GM19438 (cell line): ENCODE data around the gene IQCH.

Experiments used
- ATAC-seq: cut with Tn5 transposase; IDR thresholded peaks from one replicate; pipeline ENCODE4 v1.9.1; 2021; ENCODE audit warnings: low read depth; ENCODE audit not compliant: unreplicated experiment

IQCH gene

DNA sequence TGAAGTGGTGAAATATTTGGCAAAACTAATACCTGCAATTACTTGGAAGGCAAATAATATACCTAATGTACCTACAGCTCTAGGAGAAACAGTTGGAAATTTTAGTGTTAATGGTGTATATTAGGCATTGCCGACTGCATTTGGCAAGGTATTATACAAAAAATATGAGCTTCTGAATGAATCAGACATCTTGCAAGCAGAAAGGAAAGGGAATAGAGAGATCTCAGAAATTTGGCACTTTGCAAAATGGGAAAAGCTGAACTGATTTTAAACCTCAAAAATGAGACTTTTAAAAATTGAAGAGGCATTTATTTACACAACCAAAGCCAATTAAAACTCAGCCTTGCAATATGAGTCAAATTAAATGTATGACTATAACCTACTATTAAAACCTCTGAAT is 226.2 kb downstream of the IQCH start:
- no peak for ATAC-seq

DNA sequence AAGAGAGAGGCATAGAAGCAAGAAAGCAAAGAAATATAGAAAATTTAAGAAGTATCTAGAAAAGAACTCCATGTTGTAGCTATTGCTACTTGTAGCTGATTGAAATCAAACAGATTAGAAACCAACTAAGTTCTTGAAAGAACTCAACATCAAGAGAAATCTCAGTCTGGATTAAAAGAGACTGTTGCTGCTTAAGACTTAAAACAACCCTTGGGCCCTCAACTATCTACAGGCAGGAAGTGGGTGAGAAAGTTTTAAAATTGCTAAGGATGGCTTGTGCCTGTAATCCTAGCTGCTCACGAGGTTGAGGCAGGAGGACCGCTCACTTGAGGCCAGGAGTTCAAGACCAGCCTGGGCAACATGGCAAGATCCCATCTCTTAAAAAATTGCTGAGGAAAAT is 227.1 kb downstream of the IQCH start:
- no peak for ATAC-seq

DNA sequence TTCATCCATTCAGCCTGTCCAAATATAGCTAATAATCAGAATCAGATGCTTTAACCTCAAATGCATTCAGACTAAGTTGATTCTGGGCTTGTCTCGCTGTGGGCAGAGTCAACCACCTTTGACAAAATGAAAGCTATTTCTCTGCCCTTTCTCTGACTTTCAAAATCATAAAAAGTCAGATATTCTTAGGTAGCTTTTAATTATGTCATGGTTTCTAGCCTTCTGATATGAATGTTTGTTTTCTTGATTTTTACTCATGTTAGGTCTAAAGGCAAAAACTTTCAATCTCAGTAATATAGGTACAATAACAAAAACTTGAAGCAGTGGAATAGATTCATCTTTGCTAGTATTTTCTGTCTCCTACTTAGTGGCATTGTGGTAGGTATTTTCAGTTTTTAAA is 241.0 kb downstream of the IQCH start:
- ATAC-seq, result no peak

DNA sequence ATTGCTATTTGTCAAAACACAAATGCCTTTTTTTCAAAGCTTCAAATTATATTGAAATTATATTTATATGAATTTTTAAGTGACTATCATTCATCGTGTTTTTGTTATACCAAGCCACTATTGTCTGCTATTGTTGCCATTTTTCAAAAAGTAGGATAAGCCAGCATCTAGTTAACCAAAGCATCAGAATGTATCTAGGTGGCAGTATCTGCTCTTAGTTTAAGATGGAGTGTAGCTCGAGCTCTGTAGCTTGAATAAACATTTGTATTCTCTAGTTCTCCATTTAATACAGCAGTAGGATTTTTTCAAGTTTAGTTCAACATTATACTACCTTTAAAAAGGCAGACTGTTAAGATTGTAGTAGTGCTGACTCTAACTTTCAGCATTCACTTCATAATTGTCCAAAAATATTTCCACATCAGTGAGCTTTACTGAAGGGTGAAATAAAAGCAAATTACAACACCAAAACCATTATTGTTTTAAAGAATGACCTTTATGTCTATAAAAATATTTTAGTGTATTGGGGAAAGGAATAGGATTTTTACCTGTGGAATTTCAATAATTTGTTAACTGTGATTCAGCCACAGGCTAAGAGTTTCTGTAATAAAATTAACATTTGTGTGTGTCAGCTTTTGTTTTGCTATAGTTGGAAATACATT is 246.7 kb downstream of the IQCH start:
- no peak for ATAC-seq

DNA sequence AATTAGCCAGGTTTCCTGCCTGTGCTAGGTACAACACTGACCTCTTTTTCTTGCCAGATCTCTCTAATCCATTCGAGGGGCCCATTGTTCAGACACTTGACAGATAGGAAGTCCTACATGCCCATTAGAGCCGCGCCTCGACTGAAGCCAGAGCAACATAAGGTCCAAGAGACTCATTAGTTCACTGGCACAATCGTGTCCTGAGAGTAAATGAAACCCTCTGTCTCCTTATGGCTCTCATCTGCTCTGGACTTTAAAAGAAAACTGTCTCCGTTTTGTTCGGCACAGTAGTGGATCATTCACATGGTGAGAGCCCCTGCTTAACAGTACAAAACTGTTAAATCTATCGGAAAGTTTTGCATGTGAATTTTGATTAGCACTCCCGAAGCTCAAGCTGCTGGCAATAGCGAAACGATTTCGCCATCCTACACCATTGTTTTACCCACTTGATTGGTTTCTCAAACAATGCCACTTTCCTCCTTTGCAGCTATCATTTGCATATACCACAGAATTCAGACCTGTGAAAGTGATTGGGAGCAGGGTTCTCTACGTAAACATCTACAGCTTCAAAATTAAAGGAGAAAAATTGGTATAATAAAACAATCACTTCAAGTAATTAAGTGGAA is 247.4 kb downstream of the IQCH start:
- ATAC-seq, result no peak

DNA sequence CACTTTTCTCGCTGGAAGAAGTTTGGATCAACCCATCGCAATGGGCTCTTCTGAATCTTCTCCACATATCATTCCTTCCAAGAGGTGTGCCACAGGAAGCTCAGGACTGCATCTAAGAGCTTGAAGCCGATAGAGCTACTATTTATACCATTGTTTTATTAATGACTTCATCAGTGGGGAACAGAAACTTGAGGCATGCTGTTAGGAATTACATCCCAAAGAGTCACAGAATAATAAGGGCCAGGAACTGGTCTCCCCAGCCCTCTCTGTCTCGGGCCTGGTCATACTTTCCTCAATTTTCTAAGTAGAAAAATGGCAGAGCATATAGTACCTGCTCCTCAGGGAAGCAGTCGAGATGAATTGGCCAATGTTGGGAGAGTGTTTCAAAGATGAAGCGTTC is 249.5 kb downstream of the IQCH start:
- ATAC-seq, result no peak

DNA sequence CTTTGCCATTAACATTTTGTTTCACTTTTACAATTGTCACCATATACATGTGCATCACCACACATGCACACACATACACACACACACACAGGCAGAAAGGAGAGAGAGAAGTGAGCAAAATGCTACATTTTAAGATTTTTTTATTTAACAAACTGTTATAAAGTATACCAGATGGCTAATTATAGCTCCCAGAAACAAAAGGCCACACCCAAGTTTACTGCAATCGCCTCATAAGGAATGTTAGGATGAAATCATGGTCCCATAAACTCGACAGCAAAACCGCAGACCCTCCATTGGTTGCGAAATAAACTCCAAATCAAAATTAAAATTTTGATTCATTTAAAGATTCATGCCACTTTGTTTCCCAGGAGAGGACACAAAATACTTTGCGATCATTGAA is 250.2 kb downstream of the IQCH start:
- ATAC-seq, result no peak

DNA sequence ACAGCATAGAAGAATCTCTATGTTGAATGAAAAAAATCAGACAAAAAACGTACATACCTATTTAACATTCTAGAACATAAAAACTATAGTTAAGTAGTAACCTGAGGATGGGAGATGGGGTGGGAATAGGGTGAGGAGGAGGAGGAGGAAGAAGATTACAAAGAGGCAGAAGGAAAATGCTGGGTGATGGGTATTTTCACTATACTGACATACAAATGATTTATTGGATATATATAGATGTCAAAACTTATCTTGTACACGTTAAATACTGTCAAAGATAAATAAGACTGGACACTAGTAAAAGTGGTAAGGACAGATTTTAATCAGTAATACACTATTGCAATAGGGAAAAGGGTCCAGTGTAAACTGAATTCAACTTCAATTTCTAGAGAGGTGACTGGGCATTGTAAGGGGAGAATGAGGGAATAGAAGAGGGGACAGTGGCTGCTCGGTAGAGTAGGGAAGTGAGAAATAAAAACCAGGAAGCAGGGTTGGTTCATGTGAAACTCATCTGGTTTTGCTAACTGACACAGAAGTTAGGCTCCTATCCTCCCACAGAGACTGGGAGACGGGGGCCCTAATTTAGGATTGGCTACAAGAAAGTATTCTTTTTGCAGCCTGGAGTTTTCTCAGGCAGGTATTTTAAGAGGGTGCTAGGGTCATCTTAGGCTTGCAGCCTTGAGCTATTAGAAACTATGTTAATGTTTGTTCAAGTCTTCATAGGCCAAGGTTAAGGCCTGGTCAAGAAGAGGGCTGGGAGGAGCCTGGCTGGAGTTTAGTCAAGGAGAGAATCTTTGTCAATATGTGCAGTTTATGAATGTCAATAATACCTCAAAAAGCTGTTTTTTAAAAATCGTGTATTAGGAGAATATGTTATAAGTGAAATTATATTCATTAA is 251.3 kb downstream of the IQCH start:
- no peak for ATAC-seq

DNA sequence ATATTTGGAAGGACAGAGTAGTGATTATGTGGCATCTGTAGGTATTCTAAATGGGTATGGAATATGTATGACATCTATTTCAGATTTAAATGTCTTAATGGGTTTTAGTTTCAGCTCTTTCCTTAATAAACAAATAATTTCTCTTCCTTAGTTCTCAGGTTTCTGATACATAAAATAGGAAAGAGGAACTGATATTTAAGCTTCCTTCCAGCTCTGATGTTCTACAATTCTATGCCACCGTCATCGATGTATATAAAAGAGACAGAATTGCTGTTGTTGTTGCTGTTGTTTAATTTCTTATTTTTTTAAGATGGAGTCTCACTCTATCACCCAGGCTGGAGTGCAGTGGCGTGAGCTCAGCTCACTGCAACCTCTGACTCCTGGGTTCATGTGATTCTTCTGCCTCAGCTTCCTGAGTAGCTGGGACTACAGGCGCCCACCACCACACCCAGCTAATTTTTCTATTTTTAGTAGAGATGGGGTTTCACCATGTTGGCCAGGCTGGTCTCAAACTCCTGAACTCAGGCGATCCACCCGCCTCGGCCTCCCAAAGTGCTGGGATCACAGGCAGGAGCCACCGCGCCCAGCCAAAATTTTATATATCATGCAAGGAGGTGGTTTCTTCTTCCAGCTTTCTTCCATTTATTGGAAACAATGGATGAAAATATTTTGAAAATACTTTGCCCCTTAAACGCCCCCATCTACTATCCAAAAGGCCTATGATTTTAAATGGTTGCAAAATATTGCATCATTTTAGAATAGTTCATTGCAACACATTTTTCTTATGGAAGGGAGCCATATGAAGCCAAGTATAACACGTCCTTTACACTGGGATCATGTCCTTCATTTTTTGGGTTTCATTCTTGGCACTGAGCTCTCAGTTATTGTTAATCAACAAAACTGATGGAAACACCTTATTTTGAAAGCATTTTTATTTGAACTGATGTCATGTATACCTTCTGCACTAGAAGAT is 252.5 kb downstream of the IQCH start:
- ATAC-seq, result no peak

DNA sequence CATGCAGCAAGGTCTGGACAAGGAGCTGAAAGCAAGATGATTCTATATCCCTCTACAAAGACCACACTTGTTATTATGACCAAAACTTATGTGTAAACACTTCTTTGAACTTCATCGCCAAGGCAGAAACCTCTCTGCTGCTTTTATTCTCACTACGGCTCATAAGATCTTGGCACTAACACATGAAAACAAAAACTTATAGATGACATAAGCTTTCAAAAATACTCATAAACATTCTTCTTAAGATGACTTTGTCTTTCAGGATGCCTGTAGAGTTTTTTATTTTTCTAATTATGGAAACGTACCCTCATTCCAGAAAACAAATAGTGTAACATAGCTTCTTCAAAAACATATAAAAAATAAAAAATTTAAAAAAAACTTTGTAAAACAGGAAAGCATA is 253.8 kb downstream of the IQCH start:
- ATAC-seq, result no peak

DNA sequence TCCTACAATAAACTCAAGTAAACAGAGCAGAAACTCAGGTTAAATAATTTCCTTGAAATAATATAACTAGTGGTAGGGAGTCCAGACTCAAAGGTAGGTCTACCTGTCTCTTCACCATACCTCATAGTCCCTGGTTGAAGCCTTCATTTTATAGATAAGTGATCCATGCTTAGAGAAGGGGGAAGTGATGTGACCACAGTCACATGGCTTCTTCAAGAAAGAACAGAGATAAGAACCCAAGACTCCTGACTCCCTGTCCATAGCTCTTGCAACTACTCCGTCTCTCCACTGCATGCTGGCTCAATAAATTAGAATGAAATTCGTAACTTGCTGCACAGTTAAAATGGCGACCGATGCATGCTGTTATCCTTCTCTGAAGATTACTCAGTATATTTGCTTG is 255.3 kb downstream of the IQCH start:
- no peak for ATAC-seq

DNA sequence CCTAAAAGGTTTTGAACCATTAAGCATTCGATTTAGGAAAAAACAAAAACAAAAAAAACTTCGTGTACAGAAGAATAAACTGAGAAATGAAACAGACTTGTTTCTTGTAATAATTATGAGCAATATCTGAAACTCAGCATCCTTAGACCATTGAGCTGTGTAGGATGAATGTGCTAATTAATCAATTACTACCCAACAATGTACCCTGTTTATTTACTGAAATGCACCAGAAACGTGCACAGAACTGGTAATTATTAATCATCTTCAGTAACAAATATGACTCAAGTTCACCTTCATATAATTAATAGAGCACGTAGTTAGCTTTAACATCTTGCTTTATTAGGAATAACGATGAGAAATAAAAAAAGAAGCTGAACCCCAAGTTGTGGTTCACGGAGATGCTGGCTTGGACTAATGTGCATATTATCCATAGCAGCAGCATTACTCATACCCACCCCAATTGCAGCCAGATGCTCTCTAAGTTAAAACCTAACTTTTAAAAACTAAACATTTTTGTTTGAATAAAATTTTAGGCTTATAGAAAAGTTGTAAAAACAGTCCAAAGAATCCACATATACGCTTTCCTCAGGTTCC is 256.1 kb downstream of the IQCH start:
- no peak for ATAC-seq

DNA sequence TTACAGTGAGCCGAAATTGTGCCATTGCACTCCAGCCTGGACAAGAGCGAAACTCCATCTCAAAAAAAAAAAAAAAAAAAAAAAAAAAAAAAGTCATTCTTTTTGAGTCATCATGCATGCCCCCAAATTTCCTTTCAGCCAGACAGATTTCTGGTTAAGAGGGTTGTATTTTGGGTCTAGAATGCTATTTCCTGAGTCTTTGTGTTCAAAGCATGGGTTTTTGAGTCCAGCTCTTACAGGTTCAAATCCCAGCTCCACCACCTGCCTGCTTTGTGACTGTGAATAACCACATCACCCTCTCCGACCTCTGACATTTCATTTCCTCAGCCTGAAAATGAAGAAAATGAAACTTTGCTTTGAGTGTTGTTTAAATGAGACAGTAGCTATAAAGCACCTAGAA is 257.0 kb downstream of the IQCH start:
- no peak for ATAC-seq

DNA sequence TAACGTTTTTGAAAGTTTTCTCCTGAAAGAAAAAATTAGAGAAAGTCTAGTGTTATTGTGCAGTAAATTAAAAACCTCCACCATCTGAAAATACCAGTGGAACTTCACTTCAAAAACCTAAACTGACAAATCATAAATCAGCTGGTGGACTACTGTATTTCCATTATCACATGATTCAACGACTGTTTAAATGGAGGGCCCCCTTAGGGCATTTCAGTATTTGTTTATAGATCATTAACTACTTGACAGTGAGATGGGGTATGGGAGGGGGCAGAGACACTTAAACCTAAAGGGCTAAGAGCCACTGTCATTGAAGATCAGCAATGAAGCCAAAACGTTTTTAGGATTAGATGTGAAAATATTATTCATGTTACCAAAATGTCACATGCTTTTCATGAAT is 257.6 kb downstream of the IQCH start:
- ATAC-seq, result no peak

DNA sequence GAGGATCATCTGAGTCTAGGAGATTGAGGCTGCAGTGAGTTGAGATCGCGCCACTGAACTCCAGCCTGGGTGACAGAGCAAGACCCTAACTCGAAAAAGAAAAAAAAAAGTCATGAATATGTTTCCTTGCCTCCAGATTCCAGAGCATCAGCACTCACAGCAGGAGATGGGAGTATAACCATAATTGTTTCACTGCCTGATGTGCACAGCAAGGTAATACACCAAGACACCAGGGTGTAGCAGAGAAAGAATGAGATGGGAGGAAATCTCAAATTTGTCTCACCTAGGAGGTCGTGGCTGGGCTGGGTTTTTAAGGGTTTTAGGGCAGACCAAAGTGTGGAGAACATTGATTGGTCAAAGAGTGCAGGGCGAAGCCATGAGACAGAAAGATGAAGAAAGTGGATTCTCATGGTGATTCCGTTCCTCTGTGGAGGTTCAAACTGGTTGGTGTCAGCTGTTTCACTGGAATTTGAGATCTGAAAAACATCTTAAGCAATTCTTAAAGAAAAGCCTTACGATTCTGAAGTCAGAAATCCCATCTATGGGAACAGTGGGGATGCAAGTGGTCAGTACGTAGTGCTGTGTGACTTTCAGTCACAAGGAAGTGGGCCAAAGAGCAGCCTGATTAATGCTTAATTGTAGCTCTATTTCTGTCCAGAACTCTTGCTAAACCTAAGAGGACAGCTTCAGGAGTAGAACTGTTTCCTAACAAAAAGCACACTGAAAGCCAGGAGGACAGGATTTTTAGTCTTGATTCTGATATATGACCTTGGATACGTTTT is 258.5 kb downstream of the IQCH start:
- no peak for ATAC-seq

DNA sequence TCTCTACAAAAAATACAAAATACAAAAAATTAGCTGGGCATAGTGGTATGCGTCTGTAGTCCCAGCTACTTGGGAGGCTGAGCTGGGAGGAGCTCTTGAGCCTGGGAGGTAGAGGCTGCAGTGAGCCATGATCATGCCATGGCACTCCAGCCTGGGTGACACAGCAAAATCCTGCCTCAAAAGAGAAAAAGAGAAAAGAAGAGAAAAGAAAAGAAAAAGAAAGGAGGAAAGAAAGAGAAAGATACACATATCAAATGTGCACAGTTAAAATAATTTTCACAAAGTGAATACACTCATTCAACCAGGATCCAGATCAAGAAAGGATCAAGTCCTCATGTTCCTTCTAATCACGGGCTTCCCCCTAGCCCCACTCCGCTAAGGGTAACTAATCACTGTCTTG is 260.5 kb downstream of the IQCH start:
- ATAC-seq, result no peak

DNA sequence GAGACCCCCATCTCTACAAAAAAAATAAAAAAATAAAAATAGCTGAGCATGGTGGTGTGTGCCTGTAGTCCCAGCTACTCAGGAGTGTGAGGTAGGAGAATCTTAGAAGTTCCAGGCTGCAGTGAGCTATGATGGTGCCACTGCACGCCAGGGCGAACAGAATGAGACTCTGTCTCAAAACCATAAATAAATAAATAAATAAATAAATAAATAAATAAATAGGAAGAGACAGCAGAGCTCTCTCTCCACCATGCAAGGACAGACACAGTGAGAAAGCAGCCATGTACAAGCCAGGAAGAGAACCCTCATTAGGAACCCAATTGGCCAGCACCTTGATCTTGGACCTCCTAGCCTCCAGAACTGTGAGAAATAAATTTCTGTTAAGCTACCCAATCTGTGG is 261.0 kb downstream of the IQCH start:
- no peak for ATAC-seq

DNA sequence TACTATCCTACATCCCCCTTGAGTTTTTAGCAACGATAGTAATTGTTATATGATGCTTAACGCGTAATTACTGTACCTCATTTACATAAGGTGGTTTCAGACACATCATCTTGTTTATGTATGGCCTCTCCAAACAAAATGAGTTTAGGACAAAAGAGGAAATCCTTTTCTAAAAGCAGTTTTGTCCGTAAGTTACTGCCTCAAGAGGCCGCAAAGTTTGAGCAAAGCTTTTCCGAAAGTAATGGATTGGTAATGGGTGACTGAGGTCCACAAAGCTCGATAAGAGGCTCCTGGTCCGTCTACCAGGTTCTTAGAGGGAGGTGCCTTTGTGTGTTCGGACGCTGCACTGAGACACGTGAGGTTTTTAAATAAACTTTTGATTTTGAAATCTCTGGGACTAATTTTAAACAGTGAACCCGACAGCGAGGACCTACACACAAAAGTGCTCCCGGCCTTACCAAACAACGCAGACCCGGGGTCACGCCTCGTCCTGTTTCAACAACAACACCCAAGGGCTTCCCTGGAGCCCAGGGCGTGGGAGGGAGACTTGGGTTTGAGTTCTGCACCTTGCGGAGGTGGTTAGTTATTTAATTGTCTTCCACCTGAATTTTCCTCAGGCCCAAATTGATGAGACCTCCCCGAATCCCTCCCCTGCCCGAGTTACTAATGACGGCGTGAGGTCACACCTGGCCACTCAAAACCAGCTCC is 265.9 kb downstream of the IQCH start:
- no peak for ATAC-seq
